Thyroid gland (tissue), 4 donors: Measurements from ENCODE around the gene MEN1. TPM values are rescaled to one million over a fixed set of nuclear protein-coding genes. Genes with fewer than 3 reads are reported as not detected.
A peak's percentile ranks its signal among the peaks of the same experiment; 100 is the strongest.

Experiments
- DNase-seq, 2 donors: peaks; one replicate each; pipeline ENCODE4 v3.0.0-alpha.2; 2019
- H3K27ac ChIP-seq, 3 donors: fragments of 200-600 bp; sonication (generic); 1 replicate in 2 of 3; 2 replicates in 1 of 3; pipeline ENCODE4 v1.5.1; 2016 to 2019; ENCODE audit warnings: mild to moderate bottlenecking in 1 of 3, moderate library complexity in 1 of 3
- H3K27me3 ChIP-seq: fragments of 200-600 bp; sonication (generic); one replicate; pipeline ENCODE4 v1.5.1; 2019
- H3K36me3 ChIP-seq, 2 donors: fragments of 200-600 bp; sonication (generic); one replicate each; pipeline ENCODE4 v1.5.1; 2016 to 2019
- H3K4me1 ChIP-seq, 2 donors: fragments of 200-600 bp; sonication (generic); one replicate each; pipeline ENCODE4 v1.5.1; 2017 to 2019
- H3K4me3 ChIP-seq, 3 donors: fragments of 200-600 bp; sonication (generic); replicated peaks in 1 of 3; 1 replicate in 2 of 3; 2 replicates in 1 of 3; pipeline ENCODE4 v1.5.1; 2016; ENCODE audit warnings: mild to moderate bottlenecking in 1 of 3
- H3K9me3 ChIP-seq: fragments of 200-600 bp; sonication (generic); one replicate; pipeline ENCODE4 v1.5.1; 2017
- POLR2A ChIP-seq, 2 donors: fragments of 450-650 bp; IDR thresholded peaks; one replicate each; pipeline ENCODE4 v1.6.1; 2017; ENCODE audit warnings: antibody characterized with exemption in 2 of 2, mild to moderate bottlenecking in 2 of 2, moderate library complexity in 1 of 2
- WGBS, 2 donors: methylation state at CpG; one replicate each; pipeline ENCODE4 v1.1.5; 2017; 5-methylcytosine and 5-hydroxymethylcytosine counted together
- intact Hi-C: fragments of 100-400 bp; cut with DNase I; formaldehyde crosslinking; loops from one replicate; pipeline ENCODE4 v1.15.1; 2023
- total RNA-seq, 4 donors: library from RNA; depleted of rRNA; stranded (reverse); fragments of >200 nt; gene quantifications; one replicate each; pipeline ENCODE4 v1.2.3, GENCODE V29; 2016
- TF ChIP-seq, protein P1 (sequence below), 6 experiments: fragments of 200-600 bp in 3 of 6; fragments of 450-650 bp in 3 of 6; sonication (generic) in 3 of 6; IDR thresholded peaks; one replicate each; pipeline ENCODE4 v1.5.1; 2016 to 2019; ENCODE audit warnings: antibody characterized with exemption in 6 of 6, mild to moderate bottlenecking in 2 of 6, inconsistent platforms in 1 of 6, moderate library complexity in 1 of 6

MEN1 gene
- total RNA-seq, 4 donors from 2014 or later, result 23.5 to 31.5 (median 25.1) TPM

- Histone ChIP-seq H3K27ac (peak within 1 kb of the TSS; percentile 79 to 87 (median 84)), H3K36me3 (peaks cover 11 to 23% of the 10 kb centered on the region in 2 donors), H3K9me3 (no peaks in the 10 kb centered on the region), H3K4me1 (peaks cover 47 to 68% of the 10 kb centered on the region in 2 donors), H3K27me3 (no peaks in the 10 kb centered on the region), H3K4me3 (no peak within 1 kb of the TSS)
- WGBS, 2 donors, result 29 to 30% methylated on average over 19 to 23 of the region's 24 CpGs
- intact Hi-C loops, result no loop called here
- TF ChIP-seq POLR2A (IDR thresholded peaks at IDR 0.05), result peak in 1 of 2 donors; percentile 67
- TF ChIP-seq, protein P1, sequence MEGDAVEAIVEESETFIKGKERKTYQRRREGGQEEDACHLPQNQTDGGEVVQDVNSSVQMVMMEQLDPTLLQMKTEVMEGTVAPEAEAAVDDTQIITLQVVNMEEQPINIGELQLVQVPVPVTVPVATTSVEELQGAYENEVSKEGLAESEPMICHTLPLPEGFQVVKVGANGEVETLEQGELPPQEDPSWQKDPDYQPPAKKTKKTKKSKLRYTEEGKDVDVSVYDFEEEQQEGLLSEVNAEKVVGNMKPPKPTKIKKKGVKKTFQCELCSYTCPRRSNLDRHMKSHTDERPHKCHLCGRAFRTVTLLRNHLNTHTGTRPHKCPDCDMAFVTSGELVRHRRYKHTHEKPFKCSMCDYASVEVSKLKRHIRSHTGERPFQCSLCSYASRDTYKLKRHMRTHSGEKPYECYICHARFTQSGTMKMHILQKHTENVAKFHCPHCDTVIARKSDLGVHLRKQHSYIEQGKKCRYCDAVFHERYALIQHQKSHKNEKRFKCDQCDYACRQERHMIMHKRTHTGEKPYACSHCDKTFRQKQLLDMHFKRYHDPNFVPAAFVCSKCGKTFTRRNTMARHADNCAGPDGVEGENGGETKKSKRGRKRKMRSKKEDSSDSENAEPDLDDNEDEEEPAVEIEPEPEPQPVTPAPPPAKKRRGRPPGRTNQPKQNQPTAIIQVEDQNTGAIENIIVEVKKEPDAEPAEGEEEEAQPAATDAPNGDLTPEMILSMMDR (IDR thresholded peaks at IDR 0.05), result no peak
- DNase-seq, result peak; percentile 93 to 97
Measured at GRCh38 chr11:64759722-64760719, 50.3 kb downstream of the MEN1 start, which contains the start of gene PYGM. TSS of gene PYGM (minus strand) at chr11:64759974. CDS start at chr11:64759898, 76 bp downstream.

DNA sequence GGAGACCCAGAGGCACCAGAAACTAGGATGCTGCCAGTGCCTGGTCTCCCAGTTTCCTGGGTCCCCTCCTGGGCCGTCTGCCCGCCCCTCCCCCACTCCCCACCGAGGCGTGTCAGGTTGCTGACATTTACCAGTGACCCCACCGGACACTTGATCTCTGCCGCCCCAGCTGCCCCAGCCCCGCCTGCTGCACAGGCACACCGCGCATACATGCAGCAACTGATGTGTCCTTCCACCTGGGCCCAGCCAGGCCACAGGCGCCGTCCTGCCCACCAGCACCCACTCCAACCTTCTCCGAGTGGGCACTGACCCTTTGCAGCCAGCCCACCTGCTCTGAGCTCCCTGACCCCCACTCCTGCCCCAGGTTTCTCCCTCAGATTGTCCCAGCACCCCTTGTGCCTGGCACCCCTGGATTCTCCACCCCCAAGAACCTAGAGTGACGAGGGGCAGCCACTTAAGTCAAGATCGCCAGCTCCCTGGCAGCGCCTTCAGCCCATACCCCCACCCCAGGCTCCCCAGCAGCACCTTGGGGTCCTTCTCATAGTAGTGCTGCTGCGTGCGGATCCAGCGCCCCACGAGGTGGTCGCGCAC lies 51.1 kb downstream of the MEN1 start:
- no peaks in the 10 kb centered on the region for H3K9me3 ChIP-seq
- H3K27ac ChIP-seq, result peak overlapping the region; percentile 79 to 87 (median 84)
- DNase-seq, result peak; percentile 51 to 53
- 43 to 48% methylated on average over 14 to 15 of the region's 21 CpGs for WGBS, 2 donors
- no peaks in the 10 kb centered on the region for H3K27me3 ChIP-seq
- H3K36me3 ChIP-seq, result peaks cover 3 to 15% of the 10 kb centered on the region in 2 donors
- H3K4me3 ChIP-seq, result no peak overlapping the region
- peaks cover 47 to 65% of the 10 kb centered on the region in 2 donors for H3K4me1 ChIP-seq
- intact Hi-C loops, result no loop called here
- TF ChIP-seq, protein P1 (IDR thresholded peaks at IDR 0.05), result no peak
- no peak for TF ChIP-seq POLR2A (IDR thresholded peaks at IDR 0.05)

DNA sequence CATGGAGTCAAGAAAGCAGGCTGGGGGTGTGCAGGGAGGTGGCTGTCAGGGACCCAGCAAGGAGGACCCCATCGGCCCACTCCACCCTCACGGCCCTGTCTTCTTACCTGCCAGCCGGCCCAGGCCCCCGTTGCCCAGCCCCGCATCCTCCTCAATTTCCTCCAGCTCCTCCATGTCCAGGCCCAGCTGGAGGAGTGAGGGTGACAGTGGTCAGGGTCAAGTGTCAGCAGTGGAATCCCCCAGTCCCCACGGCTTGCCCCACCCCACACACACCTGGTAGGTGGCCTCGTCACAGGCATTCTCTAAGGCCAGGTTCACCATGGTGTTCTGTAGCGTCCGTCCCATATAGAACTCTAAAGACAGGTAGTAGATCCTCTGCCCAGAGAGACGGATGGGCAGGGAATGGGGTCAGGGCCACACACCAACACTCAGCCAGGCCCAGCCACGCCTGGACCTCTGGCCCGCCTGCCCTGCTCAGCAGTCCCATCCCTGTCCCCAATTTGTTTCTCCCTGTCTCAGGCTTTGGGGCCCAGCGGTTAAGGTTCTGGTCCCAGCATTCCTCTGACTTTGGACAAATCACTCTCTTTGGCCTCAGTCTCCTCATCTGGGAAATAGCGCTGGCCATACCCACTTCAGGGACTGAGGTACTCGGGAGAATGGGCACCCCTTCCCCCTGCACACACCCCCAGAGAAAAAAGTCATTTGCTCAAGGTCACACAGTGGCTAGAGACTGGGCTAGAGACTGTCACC lies 51.8 kb downstream of the MEN1 start:
- no peak for DNase-seq
- Histone ChIP-seq H3K27me3 (no peaks in the 10 kb centered on the region), H3K36me3 (peaks cover 0 to 8% of the 10 kb centered on the region in 2 donors), H3K27ac (peak overlapping the region in 2 of 3 donors; percentile 79 to 87), H3K4me3 (no peak overlapping the region), H3K4me1 (peaks cover 41 to 58% of the 10 kb centered on the region in 2 donors), H3K9me3 (no peaks in the 10 kb centered on the region)
- WGBS, 2 donors, result 90 to 91% methylated on average over 9 to 15 of the region's 15 CpGs
- no peak for TF ChIP-seq POLR2A (IDR thresholded peaks at IDR 0.05)
- TF ChIP-seq, protein P1 (IDR thresholded peaks at IDR 0.05), result no peak
- intact Hi-C loops, result no loop called here

DNA sequence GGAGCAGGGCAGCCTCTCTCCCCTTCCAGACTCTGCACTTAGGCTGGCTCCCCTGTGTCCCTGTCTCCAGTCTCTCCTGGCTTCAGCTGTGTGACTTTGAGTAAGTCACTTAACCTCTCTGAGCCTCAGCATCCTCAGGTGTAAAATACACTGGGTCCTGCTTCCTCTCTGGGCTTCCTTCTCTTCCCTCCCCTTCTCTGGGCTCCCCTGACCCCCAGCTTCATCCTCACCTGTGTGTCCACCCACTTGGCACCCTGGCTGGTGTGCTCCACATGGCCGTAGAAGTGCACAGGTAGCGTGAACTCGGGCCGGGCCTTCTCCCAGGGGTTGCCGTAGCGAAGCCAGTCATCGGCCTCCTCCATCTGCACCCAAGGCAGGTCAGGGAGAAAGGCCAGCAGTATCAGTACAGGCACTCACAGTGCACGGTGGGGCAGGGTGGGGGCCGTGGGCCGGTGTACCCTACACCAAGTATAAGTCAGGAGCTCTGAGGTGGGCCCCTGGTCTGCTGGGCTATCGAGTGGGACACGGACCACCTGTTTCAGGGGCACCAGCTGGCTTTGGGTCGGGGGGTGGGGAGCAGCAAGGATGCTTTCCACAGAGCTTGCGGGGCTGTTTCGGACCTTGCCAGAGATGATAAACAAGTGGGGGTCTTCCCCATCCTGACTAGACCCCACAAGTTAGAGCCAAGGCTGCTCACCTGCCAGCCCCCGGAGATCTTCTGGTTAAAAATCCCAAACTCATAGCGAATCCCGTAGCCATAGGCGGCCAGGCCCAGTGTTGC lies 52.6 kb downstream of the MEN1 start:
- intact Hi-C loops, result no loop called here
- Histone ChIP-seq H3K4me1 (peaks cover 33 to 50% of the 10 kb centered on the region in 2 donors), H3K4me3 (no peak overlapping the region), H3K27ac (no peak overlapping the region), H3K36me3 (peaks cover 0 to under 1% of the 10 kb centered on the region in 2 donors), H3K27me3 (no peaks in the 10 kb centered on the region), H3K9me3 (no peaks in the 10 kb centered on the region)
- DNase-seq, result no peak
- WGBS, 2 donors, result 84 to 95% methylated on average over 13 to 17 of the region's 19 CpGs
- TF ChIP-seq, protein P1 (IDR thresholded peaks at IDR 0.05), result no peak
- no peak for TF ChIP-seq POLR2A (IDR thresholded peaks at IDR 0.05)
